HepG2 (cell line): ENCODE data around the gene SH2D3C. TPM values are rescaled to one million over a fixed set of nuclear protein-coding genes. Genes with fewer than 3 reads are reported as not detected.

ENCODE experiments used
- AKAP8 ChIP-seq: sonication (generic); formaldehyde crosslinking; IDR thresholded peaks from 2 replicates; pipeline ENCODE4 v1.5.1; 2020; ENCODE audit warnings: mild to moderate bottlenecking, missing genetic modification reagents
- CENPT ChIP-seq: sonication (generic); formaldehyde crosslinking; IDR thresholded peaks from 2 replicates; pipeline ENCODE4 v1.8.0; 2022; ENCODE audit warnings: low read depth, mild to moderate bottlenecking, moderate library complexity, missing genetic modification reagents
- ELF4 ChIP-seq: sonication (generic); formaldehyde crosslinking; IDR thresholded peaks from 2 replicates; pipeline ENCODE4 v1.5.0; 2020; ENCODE audit warnings: missing genetic modification reagents, mild to moderate bottlenecking, moderate library complexity, borderline replicate concordance
- JDP2 ChIP-seq: sonication (generic); formaldehyde crosslinking; IDR thresholded peaks from 2 replicates; pipeline ENCODE4 v1.8.1; 2022; ENCODE audit warnings: missing genetic modification reagents, borderline replicate concordance
- NFYC ChIP-seq: IDR thresholded peaks from 2 replicates; pipeline ENCODE4 v1.6.1; 2016; ENCODE audit warnings: missing genetic modification reagents, missing compliant biosample characterization
- SIX1 ChIP-seq: sonication (generic); formaldehyde crosslinking; IDR thresholded peaks from 2 replicates; pipeline ENCODE4 v1.4.0; 2020; ENCODE audit warnings: missing genetic modification reagents, borderline replicate concordance
- SP140L ChIP-seq: sonication (generic); formaldehyde crosslinking; IDR thresholded peaks from 2 replicates; pipeline ENCODE4 v1.4.0; 2020; ENCODE audit warnings: missing genetic modification reagents, borderline replicate concordance
- SP4 ChIP-seq: sonication (generic); formaldehyde crosslinking; IDR thresholded peaks from 2 replicates; pipeline ENCODE4 v1.8.1; 2023; ENCODE audit warnings: mild to moderate bottlenecking, missing genetic modification reagents
- STAG1 ChIP-seq: sonication (generic); formaldehyde crosslinking; IDR thresholded peaks from 2 replicates; pipeline ENCODE4 v1.4.0; 2020; ENCODE audit warnings: missing genetic modification reagents
- ZNF12 ChIP-seq: sonication (generic); formaldehyde crosslinking; IDR thresholded peaks from 2 replicates; pipeline ENCODE4 v1.5.0; 2020; ENCODE audit warnings: missing genetic modification reagents
- ZNF468 ChIP-seq: sonication (generic); formaldehyde crosslinking; IDR thresholded peaks from 2 replicates; pipeline ENCODE4 v1.8.0; 2022; ENCODE audit warnings: mild to moderate bottlenecking, moderate library complexity, missing genetic modification reagents
- ZNF556 ChIP-seq: sonication (generic); formaldehyde crosslinking; IDR thresholded peaks from 2 replicates; pipeline ENCODE4 v1.4.0; 2020; ENCODE audit warnings: mild to moderate bottlenecking, missing genetic modification reagents, borderline replicate concordance
- ZNF644 ChIP-seq: IDR thresholded peaks from 2 replicates; pipeline ENCODE4 v1.6.1; 2016; ENCODE audit warnings: low read depth
- polyA plus RNA-seq, 8 experiments: library from polyadenylated mRNA; depleted of rRNA in 3 of 8; stranded (reverse) in 7 of 8; unstranded in 1 of 8; fragments of >200 nt; fragmentation: Illumina TruSeq in 4 of 8; extraction: Trizol in 4 of 8; gene quantifications; 2 replicates each; pipeline versions ENCODE4 v1.2.1 to v1.2.3, GENCODE V29; 2011 to 2016; ENCODE audit warnings: low read depth in 4 of 8, missing spikeins in 1 of 8, mixed read lengths in 1 of 8; ENCODE audit not compliant: insufficient read depth in 1 of 8
- total RNA-seq, 5 experiments: library from RNA; depleted of rRNA; stranded (reverse); fragments of >200 nt; fragmentation: Illumina TruSeq; extraction: Trizol; gene quantifications; 2 replicates each; pipeline ENCODE4 v1.2.3, GENCODE V29; 2016; ENCODE audit warnings: low read depth in 1 of 5
- TF ChIP-seq, protein P1 (sequence below): sonication (generic); formaldehyde crosslinking; IDR thresholded peaks from 2 replicates; pipeline ENCODE4 v1.8.0; 2022; ENCODE audit warnings: low read depth, missing genetic modification reagents
- TF ChIP-seq, protein P2 (sequence below): sonication (generic); formaldehyde crosslinking; IDR thresholded peaks from 2 replicates; pipeline ENCODE4 v1.4.0; 2020; ENCODE audit warnings: missing genetic modification reagents
- TF ChIP-seq, protein P3 (sequence below): sonication (generic); formaldehyde crosslinking; IDR thresholded peaks from 2 replicates; pipeline ENCODE4 v1.5.0; 2020; ENCODE audit warnings: missing genetic modification reagents
- TF ChIP-seq, protein P4 (sequence below): sonication (generic); formaldehyde crosslinking; IDR thresholded peaks from 2 replicates; pipeline ENCODE4 v1.9.0; 2021; ENCODE audit warnings: missing genetic modification reagents, mild to moderate bottlenecking, borderline replicate concordance
- TF ChIP-seq, protein P5 (sequence below), 2 experiments: IDR thresholded peaks; 2 replicates each; pipeline ENCODE4 v1.6.1; 2011 to 2012; ENCODE audit warnings: low read length in 2 of 2, borderline replicate concordance in 1 of 2, low read depth in 1 of 2, mild to moderate bottlenecking in 1 of 2, moderate library complexity in 1 of 2
- TF ChIP-seq, protein P6 (sequence below): IDR thresholded peaks from 2 replicates; pipeline ENCODE4 v1.6.1; 2016; ENCODE audit warnings: missing compliant biosample characterization, missing genetic modification reagents, borderline replicate concordance

Gene SH2D3C
- total and polyA plus RNA-seq, 2 of the 13 experiments (the other 11 are each of a cell fraction or from before 2014, with no cell fraction given): not detected

DNA sequence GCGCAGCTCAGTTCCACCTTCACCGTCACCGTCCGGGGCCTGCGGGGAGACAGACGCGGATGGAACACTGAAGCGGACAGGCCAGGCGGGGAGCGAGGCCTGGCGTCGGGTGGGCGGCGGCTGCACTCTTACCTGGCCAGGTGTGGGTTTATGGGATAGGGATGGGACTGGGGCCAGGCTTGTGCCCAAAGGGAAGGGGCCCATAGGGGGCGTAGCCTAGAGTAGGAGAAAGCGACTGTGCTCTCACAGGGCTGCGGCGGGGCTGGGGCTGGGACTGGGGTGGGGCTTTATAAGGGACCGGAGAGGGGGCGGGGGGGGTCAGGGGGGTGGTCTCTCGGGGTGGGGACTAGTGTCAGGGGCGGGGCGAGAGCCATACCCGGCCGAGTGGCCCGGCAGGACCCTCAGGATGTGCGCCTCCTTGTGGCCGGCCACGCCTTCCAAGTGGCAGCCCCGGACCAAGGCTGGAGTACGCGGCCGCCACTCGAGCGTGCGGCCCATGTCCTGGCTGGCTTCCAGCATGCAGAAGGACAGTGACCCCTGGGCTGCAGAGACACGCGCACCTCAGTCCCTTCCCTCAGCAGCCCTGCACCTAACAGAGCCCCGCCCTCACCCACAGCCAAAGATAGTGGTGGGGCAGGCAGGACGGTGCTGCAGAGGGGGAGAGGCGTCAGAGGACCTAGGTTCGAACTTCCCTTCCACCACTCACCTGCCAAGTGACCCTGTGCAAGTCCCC is 47.0 kb upstream of the SH2D3C start (continued):
- TF ChIP-seq, protein P1, sequence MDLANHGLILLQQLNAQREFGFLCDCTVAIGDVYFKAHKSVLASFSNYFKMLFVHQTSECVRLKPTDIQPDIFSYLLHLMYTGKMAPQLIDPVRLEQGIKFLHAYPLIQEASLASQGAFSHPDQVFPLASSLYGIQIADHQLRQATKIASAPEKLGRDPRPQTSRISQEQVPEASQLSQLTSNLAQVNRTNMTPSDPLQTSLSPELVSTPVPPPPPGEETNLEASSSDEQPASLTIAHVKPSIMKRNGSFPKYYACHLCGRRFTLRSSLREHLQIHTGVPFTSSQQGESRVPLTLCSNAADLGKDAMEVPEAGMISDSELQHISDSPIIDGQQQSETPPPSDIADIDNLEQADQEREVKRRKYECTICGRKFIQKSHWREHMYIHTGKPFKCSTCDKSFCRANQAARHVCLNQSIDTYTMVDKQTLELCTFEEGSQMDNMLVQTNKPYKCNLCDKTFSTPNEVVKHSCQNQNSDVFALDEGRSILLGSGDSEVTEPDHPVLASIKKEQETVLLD (CRISPR knock-in tag): no peak
- TF ChIP-seq, protein P2, sequence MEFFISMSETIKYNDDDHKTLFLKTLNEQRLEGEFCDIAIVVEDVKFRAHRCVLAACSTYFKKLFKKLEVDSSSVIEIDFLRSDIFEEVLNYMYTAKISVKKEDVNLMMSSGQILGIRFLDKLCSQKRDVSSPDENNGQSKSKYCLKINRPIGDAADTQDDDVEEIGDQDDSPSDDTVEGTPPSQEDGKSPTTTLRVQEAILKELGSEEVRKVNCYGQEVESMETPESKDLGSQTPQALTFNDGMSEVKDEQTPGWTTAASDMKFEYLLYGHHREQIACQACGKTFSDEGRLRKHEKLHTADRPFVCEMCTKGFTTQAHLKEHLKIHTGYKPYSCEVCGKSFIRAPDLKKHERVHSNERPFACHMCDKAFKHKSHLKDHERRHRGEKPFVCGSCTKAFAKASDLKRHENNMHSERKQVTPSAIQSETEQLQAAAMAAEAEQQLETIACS (CRISPR knock-in tag): 0 out of 2 replicates have a peak, but pooled peaks have one; percentile 14
- TF ChIP-seq ELF4 (CRISPR knock-in tag): no peak
- TF ChIP-seq SP4: no peak
- TF ChIP-seq AKAP8: no peak
- TF ChIP-seq CENPT: no peak
- 0 out of 2 replicates have a peak, but pooled peaks have one; percentile 67 for TF ChIP-seq ZNF556 (CRISPR knock-in tag)
- TF ChIP-seq STAG1 (CRISPR knock-in tag): peak; percentile 63
- TF ChIP-seq, protein P3, sequence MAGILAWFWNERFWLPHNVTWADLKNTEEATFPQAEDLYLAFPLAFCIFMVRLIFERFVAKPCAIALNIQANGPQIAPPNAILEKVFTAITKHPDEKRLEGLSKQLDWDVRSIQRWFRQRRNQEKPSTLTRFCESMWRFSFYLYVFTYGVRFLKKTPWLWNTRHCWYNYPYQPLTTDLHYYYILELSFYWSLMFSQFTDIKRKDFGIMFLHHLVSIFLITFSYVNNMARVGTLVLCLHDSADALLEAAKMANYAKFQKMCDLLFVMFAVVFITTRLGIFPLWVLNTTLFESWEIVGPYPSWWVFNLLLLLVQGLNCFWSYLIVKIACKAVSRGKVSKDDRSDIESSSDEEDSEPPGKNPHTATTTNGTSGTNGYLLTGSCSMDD (CRISPR knock-in tag): no peak
- TF ChIP-seq SIX1 (CRISPR knock-in tag): no peak
- TF ChIP-seq SP140L (CRISPR knock-in tag): no peak
- TF ChIP-seq, protein P4, sequence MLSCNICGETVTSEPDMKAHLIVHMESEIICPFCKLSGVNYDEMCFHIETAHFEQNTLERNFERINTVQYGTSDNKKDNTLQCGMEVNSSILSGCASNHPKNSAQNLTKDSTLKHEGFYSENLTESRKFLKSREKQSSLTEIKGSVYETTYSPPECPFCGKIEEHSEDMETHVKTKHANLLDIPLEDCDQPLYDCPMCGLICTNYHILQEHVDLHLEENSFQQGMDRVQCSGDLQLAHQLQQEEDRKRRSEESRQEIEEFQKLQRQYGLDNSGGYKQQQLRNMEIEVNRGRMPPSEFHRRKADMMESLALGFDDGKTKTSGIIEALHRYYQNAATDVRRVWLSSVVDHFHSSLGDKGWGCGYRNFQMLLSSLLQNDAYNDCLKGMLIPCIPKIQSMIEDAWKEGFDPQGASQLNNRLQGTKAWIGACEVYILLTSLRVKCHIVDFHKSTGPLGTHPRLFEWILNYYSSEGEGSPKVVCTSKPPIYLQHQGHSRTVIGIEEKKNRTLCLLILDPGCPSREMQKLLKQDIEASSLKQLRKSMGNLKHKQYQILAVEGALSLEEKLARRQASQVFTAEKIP (CRISPR knock-in tag): no peak
- no peak for TF ChIP-seq ZNF644 (CRISPR knock-in tag)
- no peak for TF ChIP-seq JDP2 (CRISPR knock-in tag)
- TF ChIP-seq NFYC (CRISPR knock-in tag): no peak
- TF ChIP-seq ZNF12 (CRISPR knock-in tag): no peak
- TF ChIP-seq, protein P5, sequence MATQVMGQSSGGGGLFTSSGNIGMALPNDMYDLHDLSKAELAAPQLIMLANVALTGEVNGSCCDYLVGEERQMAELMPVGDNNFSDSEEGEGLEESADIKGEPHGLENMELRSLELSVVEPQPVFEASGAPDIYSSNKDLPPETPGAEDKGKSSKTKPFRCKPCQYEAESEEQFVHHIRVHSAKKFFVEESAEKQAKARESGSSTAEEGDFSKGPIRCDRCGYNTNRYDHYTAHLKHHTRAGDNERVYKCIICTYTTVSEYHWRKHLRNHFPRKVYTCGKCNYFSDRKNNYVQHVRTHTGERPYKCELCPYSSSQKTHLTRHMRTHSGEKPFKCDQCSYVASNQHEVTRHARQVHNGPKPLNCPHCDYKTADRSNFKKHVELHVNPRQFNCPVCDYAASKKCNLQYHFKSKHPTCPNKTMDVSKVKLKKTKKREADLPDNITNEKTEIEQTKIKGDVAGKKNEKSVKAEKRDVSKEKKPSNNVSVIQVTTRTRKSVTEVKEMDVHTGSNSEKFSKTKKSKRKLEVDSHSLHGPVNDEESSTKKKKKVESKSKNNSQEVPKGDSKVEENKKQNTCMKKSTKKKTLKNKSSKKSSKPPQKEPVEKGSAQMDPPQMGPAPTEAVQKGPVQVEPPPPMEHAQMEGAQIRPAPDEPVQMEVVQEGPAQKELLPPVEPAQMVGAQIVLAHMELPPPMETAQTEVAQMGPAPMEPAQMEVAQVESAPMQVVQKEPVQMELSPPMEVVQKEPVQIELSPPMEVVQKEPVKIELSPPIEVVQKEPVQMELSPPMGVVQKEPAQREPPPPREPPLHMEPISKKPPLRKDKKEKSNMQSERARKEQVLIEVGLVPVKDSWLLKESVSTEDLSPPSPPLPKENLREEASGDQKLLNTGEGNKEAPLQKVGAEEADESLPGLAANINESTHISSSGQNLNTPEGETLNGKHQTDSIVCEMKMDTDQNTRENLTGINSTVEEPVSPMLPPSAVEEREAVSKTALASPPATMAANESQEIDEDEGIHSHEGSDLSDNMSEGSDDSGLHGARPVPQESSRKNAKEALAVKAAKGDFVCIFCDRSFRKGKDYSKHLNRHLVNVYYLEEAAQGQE (IDR thresholded peaks at IDR 0.05; ENCODE audit: borderline replicate concordance in 1 of 2, low read depth in 1 of 2, low read length in 2 of 2): no peak
- no peak for TF ChIP-seq ZNF468
- TF ChIP-seq, protein P6, sequence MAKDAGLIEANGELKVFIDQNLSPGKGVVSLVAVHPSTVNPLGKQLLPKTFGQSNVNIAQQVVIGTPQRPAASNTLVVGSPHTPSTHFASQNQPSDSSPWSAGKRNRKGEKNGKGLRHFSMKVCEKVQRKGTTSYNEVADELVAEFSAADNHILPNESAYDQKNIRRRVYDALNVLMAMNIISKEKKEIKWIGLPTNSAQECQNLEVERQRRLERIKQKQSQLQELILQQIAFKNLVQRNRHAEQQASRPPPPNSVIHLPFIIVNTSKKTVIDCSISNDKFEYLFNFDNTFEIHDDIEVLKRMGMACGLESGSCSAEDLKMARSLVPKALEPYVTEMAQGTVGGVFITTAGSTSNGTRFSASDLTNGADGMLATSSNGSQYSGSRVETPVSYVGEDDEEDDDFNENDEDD (CRISPR knock-in tag): no peak
